BJ (cell line): ENCODE measurements around the gene LUC7L. TPM values are rescaled to one million over a fixed set of nuclear protein-coding genes. Genes with fewer than 3 reads are reported as not detected.

Source experiments
- CTCF ChIA-PET: fragments of 350-600 bp; formaldehyde crosslinking; extraction: SDS; loops from one replicate; lab custom pipeline; 2021; ENCODE audit warnings: antibody characterized with exemption, inconsistent platforms; lab: Yijun Ruan, JAX
- POLR2A ChIA-PET: fragments of 300-600 bp; sonication (Branson Sonifier 250); formaldehyde crosslinking; extraction: SDS; loops from one replicate; lab custom pipeline; 2021; ENCODE audit warnings: antibody characterized with exemption; lab: Charles Lee
- DNase-seq: peaks from one replicate; pipeline ENCODE4 v3.0.0-alpha.2; 2011; ENCODE audit warnings: low read depth
- H3K27me3 ChIP-seq: 2 replicates; pipeline ENCODE4 v1.6.0; 2011; ENCODE audit warnings: low read length; ENCODE audit not compliant: control insufficient read depth, insufficient read depth
- H3K36me3 ChIP-seq: 2 replicates; pipeline ENCODE4 v1.5.1; 2011; ENCODE audit warnings: low read length; ENCODE audit not compliant: control insufficient read depth, insufficient read depth
- H3K4me3 ChIP-seq: 2 replicates; pipeline ENCODE4 v1.5.1; 2011; ENCODE audit warnings: low read depth, mild to moderate bottlenecking, control low read depth, low read length
- CTCF ChIP-seq: IDR thresholded peaks from 2 replicates; pipeline ENCODE4 v1.5.1; 2011; ENCODE audit warnings: low read depth, mild to moderate bottlenecking, control low read depth, inconsistent platforms, low read length, moderate library complexity; ENCODE audit not compliant: insufficient read depth
- polyA plus RNA-seq: library from polyadenylated mRNA; depleted of rRNA; stranded (reverse); fragments of >200 nt; gene quantifications from 2 replicates; pipeline ENCODE4 v1.2.3, GENCODE V29; 2011

Gene LUC7L
- polyA plus RNA-seq, 1 experiment: 23.3 TPM

GRCh38 chr16:180101-180675, 49.1 kb downstream of the LUC7L start, which contains the start of gene HBQ1:
Gene HBQ1, plus strand, starts transcription at chr16:180459. Its CDS starts 28 bp downstream, at chr16:180487.
- POLR2A ChIA-PET: interaction anchor here (0.5 kb wide), 1 partner anchor 65 kb away, joined by 11 read pairs; no protein-coding TSS in a partner anchor
- CTCF ChIA-PET: interaction anchor here (0.6 to 2.3 kb wide), 19 partner anchors 9 to 183 kb away, joined by 3 to 18 read pairs (median 4); no protein-coding TSS in a partner anchor

GRCh38 chr16:179211-180092, 49.8 kb downstream of the LUC7L start:
- H3K4me3 ChIP-seq: no peak overlapping the region
- CTCF ChIA-PET: interaction anchor here (1.0 to 2.3 kb wide), 11 partner anchors 9 to 183 kb away, joined by 3 to 18 read pairs (median 4); no protein-coding TSS in a partner anchor
- POLR2A ChIA-PET: no interaction called here
- DNase-seq: no peak
- TF ChIP-seq CTCF: no peak
- no peaks in the 10 kb centered on the region; the same call in 1 of the 2 replicates for H3K36me3 ChIP-seq
- H3K27me3 ChIP-seq: peaks cover 18% of the 10 kb centered on the region

More at GRCh38 chr16:180101-180675, 49.1 kb downstream of the LUC7L start, which contains the start of gene HBQ1:
- Histone ChIP-seq H3K4me3 (peak within 1 kb of the TSS; percentile 29), H3K36me3 (no peaks in the 10 kb centered on the region; the same call in 1 of the 2 replicates), H3K27me3 (peaks cover 15% of the 10 kb centered on the region)
- 0 out of 2 replicates have a peak, but pooled peaks have one; percentile 1 for TF ChIP-seq CTCF
- DNase-seq: no peak

DNA sequence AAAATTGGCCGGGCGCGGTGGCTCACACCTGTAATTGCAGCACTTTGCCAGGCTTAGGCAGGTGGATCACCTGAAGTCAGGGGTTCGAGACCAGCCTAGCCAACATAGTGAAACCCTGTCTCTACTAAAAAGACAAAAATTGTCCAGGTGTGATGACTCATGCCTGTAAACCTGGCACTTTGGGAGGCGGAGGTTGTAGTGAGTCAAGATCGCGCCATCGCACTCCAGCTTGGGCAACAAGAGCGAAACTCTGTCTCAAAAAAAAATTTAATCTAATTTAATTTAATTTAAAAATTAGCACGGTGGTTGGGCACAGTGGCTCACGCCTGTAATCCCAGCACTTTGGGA, 50.6 kb downstream of the LUC7L start:
- POLR2A ChIA-PET: no interaction called here
- TF ChIP-seq CTCF: no peak
- no peak for DNase-seq
- CTCF ChIA-PET: interaction anchor here (1.7 kb wide), 1 partner anchor 61 kb away, joined by 6 read pairs; no protein-coding TSS in a partner anchor
- Histone ChIP-seq H3K36me3 (no peaks in the 10 kb centered on the region), H3K4me3 (no peak overlapping the region), H3K27me3 (peaks cover 18% of the 10 kb centered on the region)

GRCh38 chr16:177981-178667, 51.1 kb downstream of the LUC7L start:
- H3K4me3 ChIP-seq: no peak overlapping the region
- peaks cover 18% of the 10 kb centered on the region for H3K27me3 ChIP-seq
- TF ChIP-seq CTCF: no peak
- POLR2A ChIA-PET: no interaction called here
- no peaks in the 10 kb centered on the region for H3K36me3 ChIP-seq
- CTCF ChIA-PET: interaction anchor here (1.0 to 1.7 kb wide), 3 partner anchors 60 to 184 kb away, joined by 3 to 6 read pairs (median 3); no protein-coding TSS in a partner anchor
- no peak for DNase-seq
